RWPE2 (cell line): ENCODE results near the gene RELN.
A peak's percentile ranks its signal among the peaks of the same experiment; 100 is the strongest.

ENCODE experiments used
- ATAC-seq: fragments of 200-7000 bp; cut with Tn5 transposase; 3 replicates; pipeline ENCODE4 v1.9.1; 2021; ENCODE audit warnings: low read depth
- DNase-seq: peaks from one replicate; pipeline ENCODE4 v3.0.0-alpha.2; 2020; ENCODE audit warnings: low spot score
- H3K27ac ChIP-seq: fragments of 450-650 bp; 2 replicates; pipeline ENCODE4 v1.5.1; 2017; ENCODE audit warnings: mild to moderate bottlenecking; ENCODE audit not compliant: poor library complexity, severe bottlenecking
- H3K27me3 ChIP-seq: fragments of 250-450 bp; sonication (Bioruptor Pico); 2 replicates; pipeline ENCODE4 v1.5.1; 2021; ENCODE audit warnings: mild to moderate bottlenecking, moderate library complexity; ENCODE audit not compliant: insufficient read depth, poor library complexity, severe bottlenecking
- H3K36me3 ChIP-seq: fragments of 250-450 bp; sonication (Bioruptor Pico); 2 replicates; pipeline ENCODE4 v1.5.1; 2020; ENCODE audit warnings: low read depth, mild to moderate bottlenecking, moderate library complexity
- H3K4me1 ChIP-seq: fragments of 250-450 bp; sonication (Bioruptor Pico); 2 replicates; pipeline ENCODE4 v1.5.1; 2021; ENCODE audit warnings: mild to moderate bottlenecking, moderate library complexity; ENCODE audit not compliant: insufficient read depth, poor library complexity, severe bottlenecking
- H3K4me3 ChIP-seq: fragments of 250-450 bp; sonication (Bioruptor Pico); 2 replicates; pipeline ENCODE4 v1.5.1; 2021; ENCODE audit warnings: mild to moderate bottlenecking, moderate library complexity; ENCODE audit not compliant: severe bottlenecking
- H3K9me3 ChIP-seq: fragments of 250-450 bp; sonication (Bioruptor Pico); 2 replicates; pipeline ENCODE4 v1.5.1; 2021; ENCODE audit warnings: mild to moderate bottlenecking, moderate library complexity; ENCODE audit not compliant: severe bottlenecking
- TF ChIP-seq, protein P1 (sequence below): fragments of 450-650 bp; IDR thresholded peaks from one replicate; pipeline ENCODE4 v1.5.1; 2017; ENCODE audit warnings: mild to moderate bottlenecking, moderate library complexity; ENCODE audit not compliant: poor library complexity, severe bottlenecking

Gene RELN

DNA sequence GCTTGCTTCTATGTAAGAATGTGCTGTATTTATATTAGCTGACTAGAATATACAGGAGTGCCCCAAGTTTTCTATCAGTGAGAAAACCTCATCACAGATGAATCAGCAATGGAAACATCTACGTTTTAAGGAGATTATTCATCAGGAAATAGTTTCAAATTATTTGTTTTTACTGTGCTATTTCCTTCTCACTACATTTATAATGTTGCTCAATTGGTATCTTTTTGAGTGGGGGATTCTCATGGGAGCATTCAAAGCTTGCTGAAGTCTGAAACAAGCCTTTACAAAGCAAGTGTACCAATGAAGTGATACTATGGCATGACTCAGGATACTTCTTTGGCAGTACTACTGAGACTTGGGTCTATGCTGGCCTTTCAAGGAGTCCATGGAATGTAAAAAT is 352.4 kb downstream of the RELN start:
- Histone ChIP-seq H3K4me1 (peaks cover 60% of the 10 kb centered on the region), H3K27me3 (no peaks in the 10 kb centered on the region), H3K36me3 (no peaks in the 10 kb centered on the region), H3K9me3 (no peaks in the 10 kb centered on the region), H3K27ac (peak overlapping the region; percentile 95), H3K4me3 (no peak overlapping the region)
- ATAC-seq (peak; percentile 92), DNase-seq (no peak)
- TF ChIP-seq, protein P1, sequence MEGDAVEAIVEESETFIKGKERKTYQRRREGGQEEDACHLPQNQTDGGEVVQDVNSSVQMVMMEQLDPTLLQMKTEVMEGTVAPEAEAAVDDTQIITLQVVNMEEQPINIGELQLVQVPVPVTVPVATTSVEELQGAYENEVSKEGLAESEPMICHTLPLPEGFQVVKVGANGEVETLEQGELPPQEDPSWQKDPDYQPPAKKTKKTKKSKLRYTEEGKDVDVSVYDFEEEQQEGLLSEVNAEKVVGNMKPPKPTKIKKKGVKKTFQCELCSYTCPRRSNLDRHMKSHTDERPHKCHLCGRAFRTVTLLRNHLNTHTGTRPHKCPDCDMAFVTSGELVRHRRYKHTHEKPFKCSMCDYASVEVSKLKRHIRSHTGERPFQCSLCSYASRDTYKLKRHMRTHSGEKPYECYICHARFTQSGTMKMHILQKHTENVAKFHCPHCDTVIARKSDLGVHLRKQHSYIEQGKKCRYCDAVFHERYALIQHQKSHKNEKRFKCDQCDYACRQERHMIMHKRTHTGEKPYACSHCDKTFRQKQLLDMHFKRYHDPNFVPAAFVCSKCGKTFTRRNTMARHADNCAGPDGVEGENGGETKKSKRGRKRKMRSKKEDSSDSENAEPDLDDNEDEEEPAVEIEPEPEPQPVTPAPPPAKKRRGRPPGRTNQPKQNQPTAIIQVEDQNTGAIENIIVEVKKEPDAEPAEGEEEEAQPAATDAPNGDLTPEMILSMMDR = no peak

DNA sequence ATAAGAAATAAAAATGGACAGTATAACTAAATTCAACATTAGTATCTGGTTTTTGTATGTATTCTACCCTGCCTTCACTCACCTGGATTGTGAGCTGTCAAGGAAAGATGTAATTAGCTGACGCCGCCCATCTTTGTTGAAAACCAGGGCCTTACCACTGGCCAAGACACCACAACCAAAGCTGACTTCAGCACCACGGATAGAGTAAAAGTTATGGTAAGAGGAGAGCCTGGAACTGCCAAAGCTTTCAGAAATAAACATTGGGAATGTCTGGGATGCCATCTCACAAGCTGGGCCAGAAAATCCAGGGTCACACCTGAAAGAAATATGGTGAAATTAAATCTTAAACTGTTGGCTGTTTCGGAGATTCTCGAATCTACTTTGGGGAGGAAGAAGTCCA is 353.3 kb downstream of the RELN start:
- ATAC-seq = no peak
- peaks cover 60% of the 10 kb centered on the region for H3K4me1 ChIP-seq
- H3K36me3 ChIP-seq = no peaks in the 10 kb centered on the region
- H3K9me3 ChIP-seq = no peaks in the 10 kb centered on the region
- H3K27me3 ChIP-seq = no peaks in the 10 kb centered on the region
- TF ChIP-seq, protein P1 = no peak
- H3K27ac ChIP-seq = peak overlapping the region; percentile 95
- no peak overlapping the region for H3K4me3 ChIP-seq
- DNase-seq = no peak

DNA sequence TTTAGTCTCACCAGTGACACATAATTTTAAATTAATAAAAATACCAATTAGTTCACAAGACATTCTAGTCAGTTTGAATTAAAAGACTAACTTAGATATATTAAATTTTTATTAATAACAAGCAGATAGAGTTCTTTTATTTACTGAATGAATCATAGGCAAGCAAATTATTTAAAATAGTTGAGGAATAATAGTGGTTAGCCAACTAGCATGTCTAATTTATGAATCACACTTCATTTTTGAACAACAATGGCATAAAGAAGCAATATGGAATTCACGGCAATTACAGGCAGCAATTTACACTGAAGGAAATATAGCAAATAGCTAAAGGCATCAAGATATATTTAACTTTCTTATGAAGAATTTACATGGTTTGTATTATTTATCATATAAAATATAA is 356.5 kb downstream of the RELN start:
- no peak overlapping the region for H3K4me3 ChIP-seq
- TF ChIP-seq, protein P1 = no peak
- H3K4me1 ChIP-seq = peaks cover 43% of the 10 kb centered on the region
- DNase-seq (no peak), ATAC-seq (peak; percentile 59)
- H3K27ac ChIP-seq = peak overlapping the region; percentile 64
- no peaks in the 10 kb centered on the region for H3K9me3 ChIP-seq
- no peaks in the 10 kb centered on the region for H3K36me3 ChIP-seq
- no peaks in the 10 kb centered on the region for H3K27me3 ChIP-seq

DNA sequence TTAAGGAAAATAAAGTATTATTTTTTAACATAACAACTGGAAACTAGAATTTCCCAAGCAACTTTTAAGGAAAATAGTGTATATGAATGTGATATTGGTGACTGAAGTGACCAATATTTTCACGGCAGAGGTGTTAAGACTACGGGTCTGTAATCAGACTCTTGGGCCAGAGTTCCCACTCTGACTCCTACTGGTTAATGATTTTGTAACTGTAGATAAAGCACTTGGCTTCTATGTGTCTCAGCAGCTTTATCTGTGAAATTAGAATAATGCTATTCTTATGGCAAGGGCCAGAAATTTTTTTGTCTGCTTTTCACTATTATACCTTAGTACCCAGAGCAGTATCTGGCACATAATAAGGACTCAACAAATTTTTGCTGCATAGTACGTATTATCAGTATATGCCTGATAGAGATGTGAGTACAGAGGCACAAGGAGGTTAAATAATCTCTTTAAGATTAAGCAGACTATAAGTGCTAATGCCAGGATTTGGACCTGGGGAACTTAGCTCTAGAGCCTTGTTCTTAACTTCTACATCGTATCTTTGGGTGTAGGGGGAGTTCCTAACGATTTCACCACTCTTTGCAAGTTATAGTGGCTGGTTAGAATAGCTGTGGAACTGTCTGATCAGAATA is 357.3 kb downstream of the RELN start:
- peaks cover 35% of the 10 kb centered on the region for H3K4me1 ChIP-seq
- TF ChIP-seq, protein P1 = no peak
- H3K4me3 ChIP-seq = no peak overlapping the region
- H3K27ac ChIP-seq = peak overlapping the region; percentile 64
- DNase-seq (no peak), ATAC-seq (no peak)
- no peaks in the 10 kb centered on the region for H3K27me3 ChIP-seq
- no peaks in the 10 kb centered on the region for H3K36me3 ChIP-seq
- no peaks in the 10 kb centered on the region for H3K9me3 ChIP-seq

DNA sequence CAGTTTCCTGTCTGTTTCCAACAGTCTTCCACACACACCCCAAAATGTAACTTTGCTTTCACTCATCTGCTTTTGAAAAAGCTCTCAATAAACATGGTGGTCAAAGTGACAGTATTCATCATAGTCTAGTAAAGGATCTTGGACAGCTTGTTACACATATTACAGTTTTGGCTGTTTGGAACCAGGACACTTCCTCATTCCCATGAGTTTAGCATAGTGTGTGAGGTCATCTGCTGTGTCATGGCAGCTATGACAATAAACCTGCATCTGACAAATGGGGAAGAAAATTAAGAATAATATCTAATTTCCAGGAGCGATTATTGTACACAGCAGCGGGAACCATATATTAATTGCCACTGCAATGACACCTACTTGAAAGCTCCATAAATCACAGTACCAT is 359.1 kb downstream of the RELN start:
- TF ChIP-seq, protein P1 = no peak
- Histone ChIP-seq H3K27ac (no peak overlapping the region), H3K4me1 (peaks cover 20% of the 10 kb centered on the region), H3K4me3 (no peak overlapping the region), H3K9me3 (no peaks in the 10 kb centered on the region), H3K27me3 (no peaks in the 10 kb centered on the region), H3K36me3 (no peaks in the 10 kb centered on the region)
- ATAC-seq (no peak), DNase-seq (no peak)
